PC-3 (cell line): ENCODE measurements around the gene GINS2. TPM values are rescaled to one million over a fixed set of nuclear protein-coding genes. Genes with fewer than 3 reads are reported as not detected.

Experiments
- ATAC-seq: fragments of 200-7000 bp; cut with Tn5 transposase; 2 replicates; pipeline ENCODE4 v1.9.1; 2020; ENCODE audit warnings: mild to moderate bottlenecking, moderate library complexity
- BruUV-seq: library from RNA; stranded (reverse); fragments of 400-500 nt; replicated peaks from 2 replicates; lab custom pipeline; 2021; lab: Mats Ljungman, UMichigan
- CTCF ChIA-PET: fragments of 300-600 bp; sonication (Branson Sonifier 250); formaldehyde crosslinking; loops from one replicate; lab custom pipeline; 2022; ENCODE audit warnings: antibody characterized with exemption; lab: Charles Lee
- POLR2A ChIA-PET: fragments of 300-600 bp; sonication (Branson Sonifier 250); formaldehyde crosslinking; loops from one replicate; lab custom pipeline; 2022; ENCODE audit warnings: antibody characterized with exemption; ENCODE audit not compliant: unreplicated experiment; lab: Charles Lee
- DNase-seq: peaks from one replicate; pipeline ENCODE4 v3.0.0-alpha.2; 2015
- H2AFZ ChIP-seq: fragments of 300-600 bp; sonication (generic); 2 replicates; pipeline ENCODE4 v1.6.0; 2016; ENCODE audit warnings: antibody characterized with exemption, low read length
- H3F3A ChIP-seq: fragments of 300-600 bp; sonication (generic); one replicate; pipeline ENCODE4 v1.6.0; 2017; ENCODE audit warnings: antibody characterized with exemption, low read length, control low read depth, mild to moderate bottlenecking; ENCODE audit not compliant: unreplicated experiment
- H3K27ac ChIP-seq: fragments of 300-600 bp; sonication (generic); 2 replicates; pipeline ENCODE4 v1.5.1; 2016; ENCODE audit warnings: mild to moderate bottlenecking, low read length
- H3K27me3 ChIP-seq: fragments of 300-600 bp; sonication (generic); 2 replicates; pipeline ENCODE4 v1.6.1; 2016; ENCODE audit warnings: low read length, mixed read lengths
- H3K36me3 ChIP-seq: fragments of 300-600 bp; sonication (generic); 2 replicates; pipeline ENCODE4 v1.6.1; 2016; ENCODE audit warnings: low read depth, mixed run types, low read length, mixed read lengths
- H3K4me1 ChIP-seq: fragments of 300-600 bp; sonication (generic); 2 replicates; pipeline ENCODE4 v1.5.1; 2016; ENCODE audit warnings: low read length; ENCODE audit not compliant: insufficient read depth
- H3K4me2 ChIP-seq: fragments of 300-600 bp; sonication (generic); 2 replicates; pipeline ENCODE4 v1.6.0; 2016; ENCODE audit warnings: low read length
- H3K4me3 ChIP-seq: fragments of 300-600 bp; sonication (generic); 2 replicates; pipeline ENCODE4 v1.5.1; 2016; ENCODE audit warnings: mild to moderate bottlenecking, low read length, mixed read lengths
- H3K79me2 ChIP-seq: fragments of 300-600 bp; sonication (generic); 2 replicates; pipeline ENCODE4 v1.6.1; 2017; ENCODE audit warnings: low read length, mixed read lengths
- H3K9ac ChIP-seq: fragments of 300-600 bp; sonication (generic); 2 replicates; pipeline ENCODE4 v1.6.0; 2016; ENCODE audit warnings: mild to moderate bottlenecking, low read length
- H3K9me2 ChIP-seq: fragments of 300-600 bp; sonication (generic); replicated peaks from 2 replicates; pipeline ENCODE4 v1.6.1; 2016; ENCODE audit warnings: mixed run types, low read length, mixed read lengths
- H3K9me3 ChIP-seq: fragments of 300-600 bp; sonication (generic); 2 replicates; pipeline ENCODE4 v1.6.1; 2016; ENCODE audit warnings: low read length, mixed read lengths
- H4K20me1 ChIP-seq: fragments of 300-600 bp; sonication (generic); 2 replicates; pipeline ENCODE4 v1.6.1; 2016; ENCODE audit warnings: low read length, mixed read lengths
- EZH2 ChIP-seq: fragments of 300-600 bp; sonication (generic); IDR thresholded peaks from one replicate; pipeline ENCODE4 v1.6.1; 2017; ENCODE audit warnings: antibody characterized with exemption, mild to moderate bottlenecking, low read length; ENCODE audit not compliant: unreplicated experiment
- EZH2phosphoT487 ChIP-seq: fragments of 300-600 bp; sonication (generic); IDR thresholded peaks from 2 replicates; pipeline ENCODE4 v1.6.1; 2018; ENCODE audit warnings: mild to moderate bottlenecking, antibody characterized with exemption, low read length, borderline replicate concordance
- intact Hi-C: fragments of 100-400 bp; cut with micrococcal nuclease; formaldehyde crosslinking; loops from 2 replicates; pipeline ENCODE4 v1.9.0; 2023
- total RNA-seq: library from RNA; depleted of rRNA; stranded (reverse); fragments of >200 nt; gene quantifications from 2 replicates; pipeline ENCODE4 v1.2.3, GENCODE V29; 2014
- TF ChIP-seq, protein P1 (sequence below): fragments of 300-600 bp; sonication (generic); conservative IDR thresholded peaks from 2 replicates; pipeline ENCODE4 v1.5.1; 2017; ENCODE audit warnings: antibody characterized with exemption, low read depth, mild to moderate bottlenecking, low read length

GINS2 gene
- total RNA-seq, 1 experiment from 2014 or later, result 28.7 TPM

DNA sequence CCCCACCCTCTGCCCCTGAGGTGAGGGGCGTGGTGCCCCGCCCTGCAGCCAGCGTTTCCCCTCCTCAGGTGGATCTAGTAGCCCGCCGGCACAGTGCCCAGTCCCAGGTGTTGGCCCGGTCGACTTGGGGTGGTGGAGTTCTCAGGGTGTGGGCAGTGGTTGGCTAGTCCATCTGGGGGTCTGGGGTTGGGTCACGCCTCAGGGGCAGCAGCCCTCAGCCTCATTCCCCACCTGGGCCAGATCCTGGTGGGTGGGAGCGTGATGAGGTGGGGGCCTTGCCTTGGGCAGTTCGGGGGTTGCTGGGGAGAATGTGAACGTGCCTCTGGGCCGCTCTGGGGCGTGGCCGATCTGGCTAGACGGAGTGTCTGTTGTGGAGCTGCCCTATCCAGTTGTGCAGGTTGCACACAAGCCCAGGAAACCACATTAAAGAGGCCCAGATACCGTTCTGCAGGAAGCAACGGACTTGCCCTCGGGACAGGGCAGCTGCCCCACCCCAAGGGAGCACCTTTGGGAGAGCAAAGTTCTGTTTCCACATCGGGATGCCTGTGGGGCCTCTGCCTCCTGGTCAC, 43.6 kb downstream of the GINS2 start:
- ATAC-seq (peak; percentile 91), DNase-seq (peak; percentile 85)
- Histone ChIP-seq H3F3A (no peaks in the 10 kb centered on the region), H4K20me1 (peaks cover 10% of the 10 kb centered on the region; the same call in 1 of the 2 replicates), H3K27me3 (no peaks in the 10 kb centered on the region), H3K27ac (peak overlapping the region; percentile 71), H3K9me2 (no peaks in the 10 kb centered on the region), H3K9ac (peak overlapping the region; percentile 32; the same call in 1 of the 2 replicates), H3K36me3 (no peaks in the 10 kb centered on the region), H2AFZ (no peak overlapping the region), H3K9me3 (no peaks in the 10 kb centered on the region), H3K4me1 (peaks cover 22% of the 10 kb centered on the region), H3K79me2 (peaks cover 58% of the 10 kb centered on the region), H3K4me2 (peak overlapping the region; percentile 80), H3K4me3 (peak overlapping the region; percentile 53; the same call in 1 of the 2 replicates)
- POLR2A ChIA-PET, result no interaction called here
- TF ChIP-seq, protein P1, sequence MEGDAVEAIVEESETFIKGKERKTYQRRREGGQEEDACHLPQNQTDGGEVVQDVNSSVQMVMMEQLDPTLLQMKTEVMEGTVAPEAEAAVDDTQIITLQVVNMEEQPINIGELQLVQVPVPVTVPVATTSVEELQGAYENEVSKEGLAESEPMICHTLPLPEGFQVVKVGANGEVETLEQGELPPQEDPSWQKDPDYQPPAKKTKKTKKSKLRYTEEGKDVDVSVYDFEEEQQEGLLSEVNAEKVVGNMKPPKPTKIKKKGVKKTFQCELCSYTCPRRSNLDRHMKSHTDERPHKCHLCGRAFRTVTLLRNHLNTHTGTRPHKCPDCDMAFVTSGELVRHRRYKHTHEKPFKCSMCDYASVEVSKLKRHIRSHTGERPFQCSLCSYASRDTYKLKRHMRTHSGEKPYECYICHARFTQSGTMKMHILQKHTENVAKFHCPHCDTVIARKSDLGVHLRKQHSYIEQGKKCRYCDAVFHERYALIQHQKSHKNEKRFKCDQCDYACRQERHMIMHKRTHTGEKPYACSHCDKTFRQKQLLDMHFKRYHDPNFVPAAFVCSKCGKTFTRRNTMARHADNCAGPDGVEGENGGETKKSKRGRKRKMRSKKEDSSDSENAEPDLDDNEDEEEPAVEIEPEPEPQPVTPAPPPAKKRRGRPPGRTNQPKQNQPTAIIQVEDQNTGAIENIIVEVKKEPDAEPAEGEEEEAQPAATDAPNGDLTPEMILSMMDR, result no peak
- peak; percentile 49; the same call in 1 of the 2 replicates for TF ChIP-seq EZH2phosphoT487
- CTCF ChIA-PET, result no interaction called here
- no TSS peak for BruUV-seq
- intact Hi-C loops, result no loop called here

DNA sequence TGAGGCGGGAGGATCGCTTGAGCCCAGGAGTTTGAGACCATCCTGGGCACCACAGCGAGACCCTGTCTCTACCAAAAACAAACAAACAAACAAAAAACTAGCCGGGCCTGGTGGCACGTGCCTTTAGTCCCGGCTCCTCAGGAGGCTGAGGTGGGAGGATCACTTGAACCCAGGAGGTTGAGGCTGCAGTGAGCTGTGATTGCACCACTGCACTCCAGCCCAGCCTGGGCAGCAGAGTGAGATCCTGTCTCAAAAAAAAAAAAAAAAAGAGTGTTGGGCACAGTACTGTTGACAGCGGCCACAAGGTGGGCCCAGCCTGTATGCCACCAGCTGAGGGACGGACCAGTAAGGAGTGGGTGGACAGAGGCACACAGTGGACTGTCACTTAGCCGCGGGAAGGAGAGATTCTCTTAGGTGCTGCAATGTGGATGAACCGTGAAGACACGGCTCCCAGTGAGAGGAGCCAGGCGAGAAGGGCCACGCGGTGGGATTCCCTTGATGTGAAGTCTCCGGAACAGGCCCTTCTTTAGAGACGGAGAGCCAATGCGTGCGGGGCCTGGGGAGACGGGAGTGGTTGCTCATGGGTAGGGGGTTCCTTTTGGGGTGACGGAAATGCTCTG, 44.6 kb downstream of the GINS2 start:
- BruUV-seq, result no TSS peak
- Histone ChIP-seq H3K9me3 (no peaks in the 10 kb centered on the region), H3K4me3 (no peak overlapping the region), H3F3A (no peaks in the 10 kb centered on the region), H4K20me1 (peaks cover 10% of the 10 kb centered on the region; the same call in 1 of the 2 replicates), H3K4me1 (peaks cover 22% of the 10 kb centered on the region), H3K36me3 (no peaks in the 10 kb centered on the region), H3K79me2 (peaks cover 62% of the 10 kb centered on the region), H3K4me2 (peak overlapping the region; percentile 80), H2AFZ (no peak overlapping the region), H3K9me2 (no peaks in the 10 kb centered on the region), H3K9ac (no peak overlapping the region), H3K27ac (peak overlapping the region; percentile 71; the same call in 1 of the 2 replicates), H3K27me3 (no peaks in the 10 kb centered on the region)
- DNase-seq (no peak), ATAC-seq (no peak)
- ChIA-PET CTCF (no interaction called here), POLR2A (no interaction called here)
- intact Hi-C loops, result no loop called here
- TF ChIP-seq EZH2, result no peak
- TF ChIP-seq, protein P1, result no peak
- no peak for TF ChIP-seq EZH2phosphoT487

DNA sequence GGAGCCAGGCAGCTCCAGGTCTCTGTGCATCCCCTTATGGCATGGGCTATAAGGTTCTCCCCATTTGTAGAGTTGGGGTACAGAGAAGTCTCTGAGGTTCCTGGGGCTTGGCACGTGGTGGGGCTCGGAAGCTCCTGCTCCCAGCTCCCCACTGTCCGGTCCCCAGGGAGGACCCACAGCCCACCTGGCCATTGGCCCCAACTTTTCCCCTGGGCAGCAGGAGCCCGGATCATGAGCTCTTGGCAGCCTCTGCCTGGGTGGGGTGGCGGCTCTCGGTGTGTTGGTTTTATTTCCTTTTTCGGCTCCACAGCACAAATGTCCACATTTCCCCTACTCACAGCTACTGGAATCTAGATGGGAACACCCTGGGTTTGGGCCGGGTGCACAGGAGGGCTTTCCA, 45.1 kb downstream of the GINS2 start:
- TF ChIP-seq EZH2phosphoT487, result no peak
- TF ChIP-seq EZH2, result no peak
- TF ChIP-seq, protein P1, result no peak
- no peaks in the 10 kb centered on the region for H3K9me3 ChIP-seq
- no TSS peak for BruUV-seq
- no peak overlapping the region for H2AFZ ChIP-seq
- no peak for DNase-seq
- ChIA-PET POLR2A (no interaction called here), CTCF (no interaction called here)
- no peak overlapping the region for H3K4me3 ChIP-seq
- no peak overlapping the region for H3K27ac ChIP-seq
- intact Hi-C loops, result no loop called here
- H3K79me2 ChIP-seq, result peaks cover 67% of the 10 kb centered on the region
- H3F3A ChIP-seq, result no peaks in the 10 kb centered on the region
- no peak overlapping the region for H3K4me2 ChIP-seq
- H3K4me1 ChIP-seq, result peaks cover 22% of the 10 kb centered on the region
- peaks cover 10% of the 10 kb centered on the region; the same call in 1 of the 2 replicates for H4K20me1 ChIP-seq
- no peak for ATAC-seq
- no peaks in the 10 kb centered on the region for H3K9me2 ChIP-seq
- H3K36me3 ChIP-seq, result no peaks in the 10 kb centered on the region
- H3K9ac ChIP-seq, result no peak overlapping the region
- no peaks in the 10 kb centered on the region for H3K27me3 ChIP-seq
